Occipital lobe (tissue), 2 donors: ENCODE data around the gene HDDC3. TPM values are rescaled to one million over a fixed set of nuclear protein-coding genes. Genes with fewer than 3 reads are reported as not detected.
"Not testable (repeated sequence)": the region's sequence is repeated elsewhere in the genome, so short reads cannot be mapped to it uniquely, and the experiment has no call there.

Experiments used
- DNase-seq: peaks from one replicate; lab custom pipeline; 2025; lab: John Stamatoyannopoulos, UW
- total RNA-seq: library from RNA; depleted of rRNA; stranded (reverse); fragments of >200 nt; gene quantifications from one replicate; pipeline ENCODE4 v1.2.3, GENCODE V29; 2014

The HDDC3 gene
- total RNA-seq, 1 donor from 2014 or later, result 11.7 TPM

GRCh38 chr15:90910441-90911301, 21.7 kb downstream of the HDDC3 start:
- no peak for DNase-seq

GRCh38 chr15:90909976-90910375, 22.4 kb downstream of the HDDC3 start:
- no peak for DNase-seq

- not testable (repeated sequence) for DNase-seq
Observed at GRCh38 chr15:90909449-90909848, 22.9 kb downstream of the HDDC3 start.

GRCh38 chr15:90907838-90908507, 24.4 kb downstream of the HDDC3 start:
- no peak for DNase-seq

- no peak for DNase-seq
Observed at GRCh38 chr15:90907051-90907660, 25.2 kb downstream of the HDDC3 start.

GRCh38 chr15:90906181-90906849, 26.0 kb downstream of the HDDC3 start:
- no peak for DNase-seq

- DNase-seq, result no peak
Observed at GRCh38 chr15:90905306-90906180, 26.8 kb downstream of the HDDC3 start.

- DNase-seq, result no peak
Observed at GRCh38 chr15:90904746-90905145, 27.6 kb downstream of the HDDC3 start.

- DNase-seq, result no peak
Observed at GRCh38 chr15:90903733-90904536, 28.4 kb downstream of the HDDC3 start.

GRCh38 chr15:90902840-90903732, 29.3 kb downstream of the HDDC3 start, which contains the start of gene MAN2A2:
TSS of gene MAN2A2 (plus strand) at chr15:90903302. CDS start at chr15:90904208, 906 bp downstream.
- DNase-seq, result peak; percentile 42

- DNase-seq, result peak; percentile 59
Observed at GRCh38 chr15:90902040-90902839, 30.1 kb downstream of the HDDC3 start.

GRCh38 chr15:90901175-90902039, 30.9 kb downstream of the HDDC3 start:
- no peak for DNase-seq

GRCh38 chr15:90897131-90897655, 35.2 kb downstream of the HDDC3 start:
- not testable (repeated sequence) for DNase-seq

GRCh38 chr15:90895571-90896117, 36.7 kb downstream of the HDDC3 start:
- DNase-seq, result peak; percentile 61

GRCh38 chr15:90893175-90894090, 38.9 kb downstream of the HDDC3 start:
- DNase-seq, result no peak
